Measurements from ENCODE around the gene GNAQ. TPM values are rescaled to one million over a fixed set of nuclear protein-coding genes. Genes with fewer than 3 reads are reported as not detected.

Gene GNAQ
- total RNA-seq, 1 donor from 2014 or later, result 46.9 TPM

- no peak for DNase-seq (ENCODE audit: low spot score in 2 of 2, unreplicated experiment in 2 of 2)
- no peak for TF ChIP-seq CTCF (IDR thresholded peaks at IDR 0.05; ENCODE audit: unreplicated experiment)
- no peak overlapping the region for H3K4me3 Mint-ChIP-seq
- peaks cover 17% of the 10 kb centered on the region for H3K9me3 Mint-ChIP-seq
- peaks cover 17% of the 10 kb centered on the region for H3K36me3 Mint-ChIP-seq
- H3K27me3 Mint-ChIP-seq (ENCODE audit: low read depth), result no peaks in the 10 kb centered on the region
- H3K27ac Mint-ChIP-seq, result no peak overlapping the region
- H3K4me1 Mint-ChIP-seq, result peaks cover 14% of the 10 kb centered on the region
Observed at GRCh38 chr9:77974434-77974833, 57.2 kb downstream of the GNAQ start.

DNA sequence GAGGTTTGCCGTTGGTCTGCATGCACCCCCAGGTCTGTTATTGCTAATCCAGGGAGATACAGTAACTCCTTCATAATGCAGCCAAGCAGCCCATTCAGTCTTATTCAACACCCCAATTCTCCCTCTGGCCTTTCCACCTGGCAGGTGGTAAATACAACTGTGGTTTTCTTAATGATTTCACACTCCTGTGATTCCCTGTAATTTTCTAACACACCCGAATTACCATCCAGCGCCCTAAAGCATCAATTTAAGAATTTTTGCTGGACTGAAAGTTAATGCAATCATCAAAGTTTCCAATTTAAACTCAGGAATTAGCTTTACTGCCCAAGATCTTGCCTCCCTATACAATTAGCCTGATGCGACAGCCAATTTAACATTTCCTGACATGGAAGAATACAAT lies 62.5 kb downstream of the GNAQ start:
- no peaks in the 10 kb centered on the region for H3K27me3 Mint-ChIP-seq (ENCODE audit: low read depth)
- peaks cover 12% of the 10 kb centered on the region for H3K4me1 Mint-ChIP-seq
- no peak overlapping the region for H3K4me3 Mint-ChIP-seq
- DNase-seq (ENCODE audit: low spot score in 2 of 2, unreplicated experiment in 2 of 2), result no peak
- H3K27ac Mint-ChIP-seq, result no peak overlapping the region
- H3K36me3 Mint-ChIP-seq, result peaks cover 15% of the 10 kb centered on the region
- TF ChIP-seq CTCF (IDR thresholded peaks at IDR 0.05; ENCODE audit: unreplicated experiment), result no peak
- H3K9me3 Mint-ChIP-seq, result peaks cover 17% of the 10 kb centered on the region

DNA sequence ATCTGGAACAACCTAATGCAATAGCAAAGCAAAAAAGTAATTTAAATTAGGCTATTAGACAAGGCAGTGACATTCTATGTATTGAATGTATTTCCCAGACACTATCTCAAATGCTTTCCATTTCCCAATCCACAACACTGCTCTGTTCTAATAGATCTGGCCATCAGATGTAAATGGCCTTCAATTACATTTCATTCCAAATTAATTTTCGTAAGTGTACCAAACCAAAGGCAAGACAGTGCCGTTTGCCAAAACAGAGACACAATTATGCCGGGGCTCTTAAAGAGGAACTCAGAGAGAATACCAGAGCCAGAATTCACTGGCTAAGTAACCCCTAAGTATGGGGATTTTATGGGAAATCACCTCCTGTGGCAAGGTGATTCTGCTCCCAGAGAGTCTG lies 63.1 kb downstream of the GNAQ start:
- no peak for TF ChIP-seq CTCF (IDR thresholded peaks at IDR 0.05; ENCODE audit: unreplicated experiment)
- no peaks in the 10 kb centered on the region for H3K27me3 Mint-ChIP-seq (ENCODE audit: low read depth)

GRCh38 chr9:77966718-77967117 lies 64.9 kb downstream of the GNAQ start:
- peaks cover 18% of the 10 kb centered on the region for H3K4me1 Mint-ChIP-seq
- no peak overlapping the region for H3K4me3 Mint-ChIP-seq
- H3K9me3 Mint-ChIP-seq, result peaks cover 22% of the 10 kb centered on the region
- DNase-seq (ENCODE audit: low spot score in 2 of 2, unreplicated experiment in 2 of 2), result no peak
- no peak overlapping the region for H3K27ac Mint-ChIP-seq
- peaks cover 19% of the 10 kb centered on the region for H3K36me3 Mint-ChIP-seq
- no peak for TF ChIP-seq CTCF (IDR thresholded peaks at IDR 0.05; ENCODE audit: unreplicated experiment)
- no peaks in the 10 kb centered on the region for H3K27me3 Mint-ChIP-seq (ENCODE audit: low read depth)

More for the DNA sequence above, 63.1 kb downstream of the GNAQ start:
- peaks cover 12% of the 10 kb centered on the region for H3K4me1 Mint-ChIP-seq
- DNase-seq (ENCODE audit: low spot score in 2 of 2, unreplicated experiment in 2 of 2), result no peak
- H3K9me3 Mint-ChIP-seq, result peaks cover 17% of the 10 kb centered on the region
- no peak overlapping the region for H3K4me3 Mint-ChIP-seq
- peaks cover 15% of the 10 kb centered on the region for H3K36me3 Mint-ChIP-seq
- H3K27ac Mint-ChIP-seq, result no peak overlapping the region

- Mint-ChIP-seq H3K4me3 (no peak overlapping the region), H3K9me3 (peaks cover 11% of the 10 kb centered on the region), H3K36me3 (peaks cover 9% of the 10 kb centered on the region), H3K27me3 (ENCODE audit: low read depth) (no peaks in the 10 kb centered on the region), H3K4me1 (peaks cover 29% of the 10 kb centered on the region), H3K27ac (no peak overlapping the region)
- no peak for TF ChIP-seq CTCF (IDR thresholded peaks at IDR 0.05; ENCODE audit: unreplicated experiment)
- no peak for DNase-seq (ENCODE audit: low spot score in 2 of 2, unreplicated experiment in 2 of 2)
Observed at GRCh38 chr9:77965445-77966123, 66.0 kb downstream of the GNAQ start.
